ENCODE measurements around the gene OR5K3.
"Not testable (repeated sequence)": the region's sequence is repeated elsewhere in the genome, so short reads cannot be mapped to it uniquely, and the experiment has no call there.

The OR5K3 gene

GRCh38 chr3:98376631-98377030, 13.8 kb upstream of the OR5K3 start:
- TF ChIP-seq CTCF (IDR thresholded peaks at IDR 0.05; ENCODE audit: low read depth, low read length): no peak

GRCh38 chr3:98388147-98388546, 2.3 kb upstream of the OR5K3 start:
- TF ChIP-seq CTCF (IDR thresholded peaks at IDR 0.05; ENCODE audit: low read depth, low read length): no peak
- H3K4me3 ChIP-seq (ENCODE audit: low read depth, low read length): no peak overlapping the region

More at GRCh38 chr3:98376631-98377030, 13.8 kb upstream of the OR5K3 start:
- no peak overlapping the region for H3K4me3 ChIP-seq (ENCODE audit: low read depth, low read length)

GRCh38 chr3:98395101-98395500, 4.6 kb downstream of the OR5K3 start:
- no peak for TF ChIP-seq CTCF (IDR thresholded peaks at IDR 0.05; ENCODE audit: low read depth, low read length)
- no peak overlapping the region for H3K4me3 ChIP-seq (ENCODE audit: low read depth, low read length)

GRCh38 chr3:98396482-98396881, 6.0 kb downstream of the OR5K3 start:
- H3K4me3 ChIP-seq (ENCODE audit: low read depth, low read length): not testable (repeated sequence)

- no peak overlapping the region for H3K4me3 ChIP-seq (ENCODE audit: low read depth, low read length)
- TF ChIP-seq CTCF (IDR thresholded peaks at IDR 0.05; ENCODE audit: low read depth, low read length): no peak
Observed at GRCh38 chr3:98398513-98398912, 8.0 kb downstream of the OR5K3 start.

GRCh38 chr3:98402507-98402906, 12.0 kb downstream of the OR5K3 start:
- TF ChIP-seq CTCF (IDR thresholded peaks at IDR 0.05; ENCODE audit: low read depth, low read length): no peak
- H3K4me3 ChIP-seq (ENCODE audit: low read depth, low read length): no peak overlapping the region

- no peak overlapping the region for H3K4me3 ChIP-seq (ENCODE audit: low read depth, low read length)
- no peak for TF ChIP-seq CTCF (IDR thresholded peaks at IDR 0.05; ENCODE audit: low read depth, low read length)
Observed at GRCh38 chr3:98404010-98404409, 13.5 kb downstream of the OR5K3 start.

- no peak for TF ChIP-seq CTCF (IDR thresholded peaks at IDR 0.05; ENCODE audit: low read depth, low read length)
- H3K4me3 ChIP-seq (ENCODE audit: low read depth, low read length): no peak overlapping the region
Observed at GRCh38 chr3:98406034-98406433, 15.6 kb downstream of the OR5K3 start.

Data from WI38 (cell line).